GM23248 (cell line): Measurements from ENCODE around the gene NCKIPSD. TPM values are rescaled to one million over a fixed set of nuclear protein-coding genes. Genes with fewer than 3 reads are reported as not detected.

ENCODE experiments used
- DNase-seq: peaks from one replicate; pipeline ENCODE4 v3.0.0-alpha.2; 2015
- H2AFZ ChIP-seq: fragments of 200-600 bp; sonication (generic); 2 replicates; pipeline ENCODE4 v1.6.1; 2016; ENCODE audit warnings: antibody characterized with exemption
- H3F3A ChIP-seq: fragments of 200-600 bp; sonication (generic); 2 replicates; pipeline ENCODE4 v1.6.1; 2016; ENCODE audit warnings: mild to moderate bottlenecking, antibody characterized with exemption, mixed run types; ENCODE audit not compliant: insufficient read depth
- H3K27ac ChIP-seq: fragments of 200-600 bp; sonication (generic); 2 replicates; pipeline ENCODE4 v1.5.1; 2016; ENCODE audit warnings: mild to moderate bottlenecking
- H3K27me3 ChIP-seq: fragments of 200-600 bp; sonication (generic); replicated peaks from 2 replicates; pipeline ENCODE4 v1.6.1; 2016; ENCODE audit warnings: mild to moderate bottlenecking; ENCODE audit not compliant: insufficient read depth
- H3K36me3 ChIP-seq: fragments of 200-600 bp; sonication (generic); 2 replicates; pipeline ENCODE4 v1.6.1; 2016; ENCODE audit warnings: low read depth, mild to moderate bottlenecking
- H3K4me1 ChIP-seq: fragments of 200-600 bp; sonication (generic); 2 replicates; pipeline ENCODE4 v1.6.1; 2016; ENCODE audit warnings: mild to moderate bottlenecking; ENCODE audit not compliant: insufficient read depth
- H3K4me2 ChIP-seq: fragments of 200-600 bp; sonication (generic); one replicate; pipeline ENCODE4 v1.6.1; 2016; ENCODE audit warnings: mild to moderate bottlenecking; ENCODE audit not compliant: unreplicated experiment
- H3K4me3 ChIP-seq: fragments of 200-600 bp; sonication (generic); 2 replicates; pipeline ENCODE4 v1.5.1; 2016; ENCODE audit warnings: mild to moderate bottlenecking
- H3K79me2 ChIP-seq: fragments of 200-600 bp; sonication (generic); 2 replicates; pipeline ENCODE4 v1.6.1; 2016; ENCODE audit warnings: mild to moderate bottlenecking; ENCODE audit not compliant: insufficient read depth
- H3K9ac ChIP-seq: fragments of 200-600 bp; sonication (generic); 2 replicates; pipeline ENCODE4 v1.6.1; 2016; ENCODE audit warnings: mild to moderate bottlenecking
- H3K9me2 ChIP-seq: fragments of 200-600 bp; sonication (generic); 2 replicates; pipeline ENCODE4 v1.6.1; 2016; ENCODE audit warnings: mixed run types, mild to moderate bottlenecking, moderate library complexity; ENCODE audit not compliant: insufficient read depth
- H3K9me3 ChIP-seq: fragments of 200-600 bp; sonication (generic); one replicate; pipeline ENCODE4 v1.6.1; 2017; ENCODE audit warnings: low read depth
- H4K20me1 ChIP-seq: fragments of 200-600 bp; sonication (generic); 2 replicates; pipeline ENCODE4 v1.6.0; 2016; ENCODE audit not compliant: insufficient read depth
- EZH2 ChIP-seq: fragments of 200-600 bp; sonication (generic); IDR thresholded peaks from 2 replicates; pipeline ENCODE4 v1.6.1; 2018; ENCODE audit warnings: antibody characterized with exemption, mild to moderate bottlenecking; ENCODE audit not compliant: insufficient read depth, poor library complexity, severe bottlenecking
- EZH2phosphoT487 ChIP-seq: fragments of 200-600 bp; sonication (generic); IDR thresholded peaks from 2 replicates; pipeline ENCODE4 v1.6.1; 2018; ENCODE audit warnings: antibody characterized with exemption, moderate library complexity, mild to moderate bottlenecking, low read depth; ENCODE audit not compliant: insufficient read depth
- WGBS, 2 experiments: methylation state at CpG; one replicate each; pipeline ENCODE4 v1.1.6; 2015 to 2017; ENCODE audit warnings: low lambda C conversion rate in 2 of 2, low coverage in 1 of 2; ENCODE audit errors: missing lambda C conversion rate in 2 of 2; 5-methylcytosine and 5-hydroxymethylcytosine counted together
- in situ Hi-C: fragments of 300-500 bp; cut with MboI; formaldehyde crosslinking; loops from 2 replicates; pipeline ENCODE4 v1.15.0; 2020
- polyA plus RNA-seq: library from polyadenylated mRNA; unstranded; fragments of >200 nt; fragmentation: Nextera tagmentation; extraction: Ambion mirVana; gene quantifications from 2 replicates; pipeline ENCODE4 v1.2.1, GENCODE V29; 2016
- total RNA-seq: library from RNA; depleted of rRNA; stranded (reverse); fragments of >200 nt; shearing (Covaris generic); gene quantifications from 2 replicates; pipeline ENCODE4 v1.2.3, GENCODE V29; 2014

Gene NCKIPSD
- total and polyA plus RNA-seq, 2 experiments from 2014 or later = 20.6 to 32.5 TPM

GRCh38 chr3:48709051-48709461, 23.3 kb upstream of the NCKIPSD start:
- Histone ChIP-seq H3K4me1 (peaks cover 20% of the 10 kb centered on the region), H3K9me3 (no peaks in the 10 kb centered on the region), H3F3A (peaks cover 44% of the 10 kb centered on the region), H3K27me3 (no peaks in the 10 kb centered on the region), H2AFZ (no peak overlapping the region), H3K4me3 (no peak overlapping the region), H3K36me3 (peaks cover 30% of the 10 kb centered on the region), H3K9me2 (no peaks in the 10 kb centered on the region), H3K79me2 (peaks cover 100% of the 10 kb centered on the region), H4K20me1 (peaks cover 11% of the 10 kb centered on the region; the same call in 1 of the 2 replicates), H3K27ac (peak overlapping the region; percentile 93), H3K9ac (peak overlapping the region; percentile 64), H3K4me2 (peak overlapping the region; percentile 50)
- 40 to 41% methylated on average over 7 of the region's 7 CpGs for WGBS, 2 experiments
- in situ Hi-C loops = no loop called here
- peak; percentile 69 for DNase-seq
- TF ChIP-seq EZH2 (no peak), EZH2phosphoT487 (no peak)

GRCh38 chr3:48708481-48708889, 22.8 kb upstream of the NCKIPSD start:
- peaks cover 11% of the 10 kb centered on the region; the same call in 1 of the 2 replicates for H4K20me1 ChIP-seq
- H3K4me2 ChIP-seq = peak overlapping the region; percentile 50
- no peak for TF ChIP-seq EZH2phosphoT487
- no peak for TF ChIP-seq EZH2

GRCh38 chr3:48707157-48707556, 21.4 kb upstream of the NCKIPSD start:
- in situ Hi-C loops = no loop called here
- Histone ChIP-seq H3K36me3 (peaks cover 26% of the 10 kb centered on the region), H3K9ac (no peak overlapping the region), H3K27me3 (no peaks in the 10 kb centered on the region), H4K20me1 (peaks cover 11% of the 10 kb centered on the region; the same call in 1 of the 2 replicates), H3F3A (peaks cover 44% of the 10 kb centered on the region), H3K4me1 (peaks cover 20% of the 10 kb centered on the region), H3K9me2 (no peaks in the 10 kb centered on the region), H3K4me3 (no peak overlapping the region), H3K27ac (peak overlapping the region; percentile 93), H3K4me2 (no peak overlapping the region), H3K79me2 (peaks cover 100% of the 10 kb centered on the region), H2AFZ (no peak overlapping the region), H3K9me3 (no peaks in the 10 kb centered on the region)
- TF ChIP-seq EZH2phosphoT487 (no peak), EZH2 (no peak)
- 89 to 94% methylated on average over 5 of the region's 5 CpGs for WGBS, 2 experiments
- no peak for DNase-seq

More at GRCh38 chr3:48708481-48708889, 22.8 kb upstream of the NCKIPSD start:
- Histone ChIP-seq H3K79me2 (peaks cover 100% of the 10 kb centered on the region), H3F3A (peaks cover 44% of the 10 kb centered on the region), H3K4me3 (no peak overlapping the region), H3K4me1 (peaks cover 20% of the 10 kb centered on the region), H3K9me3 (no peaks in the 10 kb centered on the region), H3K9me2 (no peaks in the 10 kb centered on the region), H3K9ac (peak overlapping the region; percentile 64), H3K27me3 (no peaks in the 10 kb centered on the region), H3K27ac (peak overlapping the region; percentile 93), H2AFZ (no peak overlapping the region), H3K36me3 (peaks cover 26% of the 10 kb centered on the region)
- 0 to 7% methylated on average over 2 of the region's 2 CpGs for WGBS, 2 experiments
- peak; percentile 93 for DNase-seq
- in situ Hi-C loops = no loop called here

DNA sequence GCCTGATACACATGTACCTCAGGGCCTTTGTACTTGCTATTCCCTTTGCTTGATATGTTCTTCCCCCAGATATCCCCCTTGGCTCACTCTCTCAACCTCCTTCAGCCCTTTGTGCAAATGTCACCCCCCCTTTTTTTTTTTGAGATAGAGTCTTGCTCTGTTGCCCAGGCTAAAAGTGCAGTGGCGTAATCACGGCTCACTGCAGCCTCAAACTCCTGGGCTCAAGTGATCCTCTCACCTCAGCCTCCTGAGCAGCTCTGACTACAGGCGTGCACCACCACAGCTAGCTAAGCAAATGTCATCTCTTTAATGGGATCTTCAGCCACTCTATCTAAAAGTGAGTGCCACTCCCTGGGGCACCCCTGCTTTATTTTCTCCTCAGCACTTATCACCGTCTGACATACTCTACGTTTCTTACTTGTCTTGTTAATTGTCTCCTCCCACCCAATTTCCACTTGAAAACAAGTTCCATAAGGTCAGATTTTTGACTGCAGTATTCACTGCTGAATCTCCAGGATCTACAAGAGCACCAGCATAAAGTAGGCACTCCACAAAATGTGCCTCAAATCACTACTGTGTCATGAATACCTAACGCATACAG, 16.7 kb upstream of the NCKIPSD start:
- H3K27ac ChIP-seq = no peak overlapping the region
- H4K20me1 ChIP-seq = peaks cover 5% of the 10 kb centered on the region; the same call in 1 of the 2 replicates
- H3K9ac ChIP-seq = no peak overlapping the region
- peaks cover 100% of the 10 kb centered on the region for H3K79me2 ChIP-seq
- WGBS, 2 experiments = 87% methylated on average over 6 of the region's 6 CpGs
- no peak overlapping the region for H2AFZ ChIP-seq
- peaks cover 6% of the 10 kb centered on the region; the same call in 1 of the 2 replicates for H3K4me1 ChIP-seq
- no peak for DNase-seq
- H3K36me3 ChIP-seq = 0 out of 2 replicates have a peak, but pooled peaks cover 4% of the 10 kb centered on the region
- no peak overlapping the region for H3K4me2 ChIP-seq
- H3K9me3 ChIP-seq = no peaks in the 10 kb centered on the region
- in situ Hi-C loops = no loop called here
- H3F3A ChIP-seq = peaks cover 10% of the 10 kb centered on the region; the same call in 1 of the 2 replicates
- H3K9me2 ChIP-seq = no peaks in the 10 kb centered on the region
- no peaks in the 10 kb centered on the region for H3K27me3 ChIP-seq
- TF ChIP-seq EZH2 (no peak), EZH2phosphoT487 (no peak)
- H3K4me3 ChIP-seq = no peak overlapping the region
